Brain pericyte (primary cell): ENCODE data around the gene MBNL2.

Experiments
- DNase-seq: peaks from one replicate; pipeline ENCODE4 v3.0.0-alpha.2; 2012; ENCODE audit warnings: low read depth, low spot score

The MBNL2 gene

GRCh38 chr13:97234236-97234635, 12.1 kb downstream of the MBNL2 start:
- no peak for DNase-seq

DNA sequence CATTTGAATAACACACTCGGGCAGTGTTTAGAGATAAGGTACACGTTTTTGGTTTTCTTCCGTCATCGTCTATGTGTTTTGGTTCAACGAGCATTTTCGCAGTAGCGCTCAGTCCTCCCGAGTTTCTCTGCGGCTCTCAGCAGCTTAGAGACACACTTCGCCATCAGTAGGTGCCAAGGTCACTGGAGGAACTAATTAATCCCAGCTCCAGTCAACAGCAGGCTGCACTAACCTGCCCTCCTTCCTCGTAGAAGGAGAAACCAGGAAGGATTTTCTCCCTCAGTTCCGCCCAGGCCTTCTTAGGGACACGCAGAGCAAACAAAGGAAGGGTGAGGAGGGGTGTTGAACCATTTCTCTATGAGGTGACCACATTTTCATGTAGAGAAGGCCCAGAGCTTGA, 12.6 kb downstream of the MBNL2 start:
- DNase-seq, result no peak

- DNase-seq, result no peak
Observed at GRCh38 chr13:97235549-97236231, 13.6 kb downstream of the MBNL2 start.

- no peak for DNase-seq
Observed at GRCh38 chr13:97237388-97237787, 15.3 kb downstream of the MBNL2 start.

GRCh38 chr13:97238432-97238831, 16.3 kb downstream of the MBNL2 start:
- no peak for DNase-seq

DNA sequence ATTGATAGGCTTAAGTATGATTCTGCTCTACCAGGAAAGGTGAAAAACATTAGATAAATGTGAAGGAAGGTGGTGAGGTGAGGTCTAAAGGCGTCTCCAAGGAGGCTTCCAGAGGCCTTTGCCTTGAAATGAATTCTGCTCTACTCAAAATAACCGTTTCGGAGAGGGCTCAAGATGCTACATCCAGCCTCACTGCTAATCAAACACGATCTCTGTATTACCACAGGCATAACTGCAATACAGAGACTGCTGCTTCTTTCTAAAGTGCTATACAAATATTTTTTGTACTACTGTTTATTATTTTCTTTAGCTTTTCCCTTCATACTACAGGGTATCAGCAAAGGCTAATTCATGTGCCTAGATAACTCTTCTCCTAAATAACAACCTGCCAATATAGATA, 16.8 kb downstream of the MBNL2 start:
- DNase-seq, result no peak

DNA sequence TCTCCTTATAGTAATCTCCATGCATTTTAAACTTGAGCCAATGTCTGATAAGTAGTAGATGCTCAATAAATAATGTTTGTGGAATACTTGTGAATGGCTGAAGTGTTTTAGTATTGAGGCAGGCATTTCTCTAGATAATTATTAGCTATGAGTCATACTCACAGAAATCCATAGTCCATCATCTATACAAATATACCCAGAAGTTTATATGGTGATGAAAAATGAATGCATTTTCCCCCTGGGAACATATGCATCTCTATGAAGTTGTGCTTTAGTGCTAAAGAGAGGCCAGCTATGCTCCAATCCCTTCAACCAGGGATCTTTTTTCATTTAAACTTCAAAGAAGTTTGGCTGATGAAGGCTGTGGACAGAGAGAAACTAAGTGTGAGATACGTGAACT, 17.2 kb downstream of the MBNL2 start:
- DNase-seq, result no peak

DNA sequence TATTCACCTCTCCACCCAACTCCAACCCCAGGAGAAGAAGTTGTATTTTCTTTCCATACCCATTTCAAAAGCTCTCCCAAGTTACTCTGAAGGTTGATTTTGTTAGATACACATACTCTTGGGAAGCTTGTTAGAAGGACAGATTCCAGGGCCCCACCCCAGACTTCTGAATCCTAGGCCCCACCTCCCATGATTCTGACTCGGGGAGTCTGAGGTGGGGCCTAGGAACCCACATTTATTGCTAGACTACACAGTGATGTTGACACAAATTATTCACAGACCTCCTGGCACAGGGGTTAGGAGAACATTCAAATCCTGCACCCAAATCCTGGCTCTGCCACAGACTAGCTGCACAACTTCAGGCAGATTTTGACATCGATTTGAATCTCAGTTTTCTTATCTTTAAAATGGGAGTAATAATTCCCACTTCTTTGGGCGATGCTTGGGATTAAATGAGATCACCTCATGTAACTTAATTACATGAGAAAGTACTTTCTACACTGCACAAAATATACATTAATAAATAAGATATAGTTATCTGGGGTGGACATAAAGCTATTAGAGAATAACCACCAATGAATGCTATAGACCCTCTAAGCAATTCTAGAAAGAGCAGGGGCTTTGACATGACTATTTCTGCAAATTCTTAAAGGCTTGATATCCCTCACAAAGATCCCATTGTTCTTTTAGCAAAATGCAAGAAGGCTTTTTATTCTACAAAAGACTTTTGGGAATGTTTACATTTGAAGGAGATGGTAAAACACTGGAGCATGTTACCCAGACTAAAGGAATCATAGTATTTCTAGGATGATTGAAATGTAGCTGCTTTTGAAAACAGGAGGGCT, 18.0 kb downstream of the MBNL2 start:
- no peak for DNase-seq

GRCh38 chr13:97240788-97241734, 18.9 kb downstream of the MBNL2 start:
- DNase-seq, result no peak

DNA sequence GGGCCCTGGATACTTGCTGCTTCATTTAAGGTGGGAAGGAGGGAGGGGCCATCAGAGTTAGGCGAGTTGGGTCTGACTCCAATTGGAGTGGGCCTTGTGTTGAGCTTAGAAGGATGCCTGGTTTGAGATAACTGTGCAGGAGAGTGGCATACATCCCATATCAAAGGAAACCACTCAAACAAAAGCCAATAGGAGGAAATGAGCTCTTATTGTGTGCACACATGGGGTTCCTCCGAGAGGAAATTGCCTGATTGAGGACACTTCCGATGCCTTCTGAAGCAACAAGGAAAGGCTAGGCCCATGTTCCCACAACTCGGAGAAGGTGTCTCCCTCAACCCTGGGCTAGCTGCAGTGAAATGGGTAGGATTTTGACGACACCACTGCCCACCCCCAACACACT, 19.6 kb downstream of the MBNL2 start:
- no peak for DNase-seq

DNA sequence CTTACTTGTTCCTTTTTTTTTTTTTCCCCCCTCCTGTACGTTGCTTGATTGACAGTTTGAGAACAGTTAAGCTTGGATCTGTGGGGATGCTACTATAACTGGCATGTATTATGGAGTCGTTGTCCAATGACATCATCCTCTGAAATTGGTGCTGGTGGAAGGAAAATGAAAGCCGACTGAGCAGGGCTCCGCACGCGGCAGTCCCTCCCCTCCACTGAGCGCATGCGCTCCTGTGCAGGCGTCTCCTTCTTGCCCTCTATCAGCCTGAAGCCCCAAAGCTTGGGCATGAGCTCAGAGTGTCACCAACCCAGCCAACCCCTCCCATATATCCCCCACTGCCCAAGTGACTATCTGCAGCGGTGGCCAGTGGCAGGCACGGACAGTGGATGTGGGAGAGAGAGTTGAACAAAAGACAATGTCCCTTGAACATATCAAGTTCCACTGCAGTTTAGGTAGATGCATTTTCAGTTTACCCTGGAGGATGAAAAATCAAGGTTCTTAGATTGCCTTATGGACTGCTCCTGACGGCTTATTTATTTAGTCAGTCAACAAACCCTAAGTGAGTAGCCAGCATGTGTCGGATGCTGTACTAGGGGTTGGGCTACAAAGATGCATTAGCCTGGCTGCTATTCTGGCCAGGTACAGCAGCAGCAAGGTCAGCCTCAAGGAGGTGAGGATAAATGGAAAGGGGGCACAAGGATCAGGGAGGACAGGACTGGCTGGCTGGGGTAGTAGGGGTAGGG, 20.8 kb downstream of the MBNL2 start:
- DNase-seq, result no peak

DNA sequence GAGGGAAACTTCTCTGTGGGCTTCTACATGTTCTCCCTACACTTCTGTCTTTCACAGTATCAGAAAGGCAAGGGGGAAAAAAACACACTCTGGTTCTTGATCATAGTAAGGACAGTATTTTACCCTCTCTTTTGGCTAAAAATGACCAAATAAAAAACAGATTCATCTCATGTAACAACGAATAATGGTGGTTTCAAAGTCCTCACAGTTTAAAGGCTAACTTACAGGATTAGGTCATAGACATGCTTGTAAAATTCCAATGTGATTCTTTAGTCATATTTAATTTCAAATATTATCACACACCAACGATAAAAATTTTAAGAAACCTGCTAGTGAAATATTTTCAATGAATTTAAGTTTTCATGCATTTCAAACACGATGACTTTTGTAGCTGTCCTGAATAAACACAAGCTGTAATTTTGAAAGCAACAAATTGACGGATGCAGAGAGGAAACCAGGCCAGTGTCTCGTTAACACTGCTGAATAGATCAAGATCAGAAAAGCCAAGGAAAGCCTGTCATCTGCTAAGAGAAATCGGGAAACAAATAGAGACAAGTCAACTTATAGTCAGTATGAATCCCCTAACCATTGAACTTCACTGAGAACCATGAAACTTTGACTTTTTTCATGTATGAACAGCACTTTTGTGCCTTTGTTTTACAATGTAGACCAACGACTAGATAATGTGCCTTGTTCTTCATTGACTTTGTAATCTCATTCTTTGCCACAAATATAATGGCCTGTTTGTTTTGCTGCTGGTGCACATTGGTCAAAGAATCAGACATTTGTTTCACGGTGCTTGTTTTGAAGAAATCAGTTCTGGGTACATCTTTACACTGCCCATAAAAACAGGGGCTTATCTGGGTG, 22.0 kb downstream of the MBNL2 start:
- no peak for DNase-seq

GRCh38 chr13:97245011-97245410, 22.9 kb downstream of the MBNL2 start:
- DNase-seq, result no peak

- DNase-seq, result no peak
Observed at GRCh38 chr13:97246596-97247158, 24.5 kb downstream of the MBNL2 start.

DNA sequence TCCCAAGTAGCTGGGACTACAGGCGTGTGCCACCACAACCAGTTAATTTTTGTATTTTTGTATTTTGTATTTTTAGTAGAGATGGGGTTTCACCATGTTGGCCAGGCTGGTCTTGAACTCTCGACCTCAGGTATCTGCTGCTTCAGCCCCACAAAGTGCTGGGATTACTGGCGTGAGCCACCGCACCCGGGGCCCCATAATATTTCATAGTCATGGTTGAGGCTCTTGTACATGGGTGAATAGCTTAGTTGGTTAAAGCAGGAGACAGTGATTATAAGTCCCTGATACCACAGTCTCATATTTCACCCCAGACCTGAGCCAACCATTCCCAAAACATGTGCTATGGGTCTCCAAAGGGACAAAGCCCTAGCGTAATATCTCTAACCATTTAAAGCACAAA, 26.1 kb downstream of the MBNL2 start:
- DNase-seq, result no peak

GRCh38 chr13:97249093-97249795, 27.1 kb downstream of the MBNL2 start:
- no peak for DNase-seq

DNA sequence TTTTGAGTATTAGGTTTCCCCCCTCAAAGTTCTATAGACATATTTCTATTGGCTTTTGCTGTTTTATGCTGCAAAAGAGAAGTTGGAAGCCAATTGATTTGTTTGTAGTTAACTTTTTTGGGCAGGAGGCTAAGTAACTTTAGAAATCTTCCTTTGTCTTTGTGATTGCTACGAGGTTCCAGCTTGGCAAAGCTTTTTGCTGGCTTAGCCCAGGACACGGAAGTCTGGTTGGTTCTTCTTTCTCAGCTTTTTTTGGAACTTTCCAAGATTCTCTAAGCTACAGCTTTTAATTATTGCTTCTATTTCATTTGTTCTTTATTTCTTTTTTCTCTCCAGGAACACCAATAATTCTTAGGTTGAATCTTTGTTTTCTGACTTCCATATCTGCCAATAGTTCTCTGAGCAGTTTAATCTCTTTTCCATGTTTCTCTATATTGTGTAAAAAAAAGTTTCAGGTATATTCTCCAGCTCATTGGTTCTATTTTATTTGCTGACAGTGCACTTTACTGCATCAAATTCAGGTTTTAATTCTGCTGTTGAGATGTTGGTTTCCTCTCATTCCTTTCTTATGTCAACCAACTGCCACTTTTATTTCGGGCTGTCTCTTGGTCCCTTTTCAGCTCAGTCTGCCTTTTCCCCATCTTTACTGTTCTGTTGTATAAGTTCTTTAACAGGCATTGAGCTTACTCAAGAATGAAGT, 27.8 kb downstream of the MBNL2 start:
- no peak for DNase-seq

DNA sequence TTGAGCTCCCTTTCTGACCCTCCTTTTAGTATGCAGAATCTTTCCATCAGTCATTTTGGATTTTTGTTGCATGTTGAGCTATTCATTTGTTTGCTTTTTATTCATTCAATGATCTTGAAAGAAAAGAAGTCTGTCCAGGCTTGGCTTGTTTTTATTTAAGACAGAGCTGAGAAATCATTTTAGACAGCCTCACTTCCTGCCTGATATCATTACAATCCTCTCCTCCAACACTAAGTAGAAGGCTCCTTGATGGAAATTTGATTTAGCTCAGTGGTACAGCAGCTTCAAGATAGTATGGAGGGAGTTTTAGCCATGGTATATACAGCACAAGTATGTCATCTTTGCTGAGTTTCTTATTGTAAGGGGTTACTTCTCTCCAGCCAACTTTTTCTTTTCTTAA, 28.4 kb downstream of the MBNL2 start:
- DNase-seq, result no peak

DNA sequence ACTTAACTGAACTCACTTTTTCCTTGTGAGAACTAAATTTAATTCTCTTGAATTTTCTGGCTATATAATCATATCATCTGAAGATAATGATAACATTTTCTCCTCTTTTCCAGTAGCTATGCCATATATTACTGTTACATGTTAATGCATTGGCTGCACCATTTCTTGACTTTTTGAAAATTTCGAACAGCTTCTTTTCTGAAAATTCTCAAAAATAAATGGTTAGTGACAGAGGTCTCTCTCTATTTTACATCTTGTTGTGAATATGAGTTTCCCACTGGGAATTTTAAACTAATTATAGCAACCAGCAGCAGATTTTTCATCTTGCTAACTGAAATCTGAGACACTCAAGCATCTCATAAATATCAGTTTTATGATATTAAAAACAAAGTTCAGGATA, 30.6 kb downstream of the MBNL2 start:
- DNase-seq, result no peak
